HepG2 (cell line): ENCODE measurements around the gene PUS1. TPM values are rescaled to one million over a fixed set of nuclear protein-coding genes. Genes with fewer than 3 reads are reported as not detected.

Experiments
- ATF4 ChIP-seq, 2 experiments: fragments of 450-650 bp in 1 of 2; sonication (generic) in 1 of 2; formaldehyde crosslinking; IDR thresholded peaks; 2 replicates each; pipeline versions ENCODE4 v1.5.0 to v1.8.0; 2020 to 2022; ENCODE audit warnings: mild to moderate bottlenecking in 1 of 2, missing genetic modification reagents in 1 of 2
- HNF1A ChIP-seq, 2 experiments: sonication (generic) in 1 of 2; formaldehyde crosslinking in 1 of 2; IDR thresholded peaks; 2 replicates each; pipeline versions ENCODE4 v1.4.0 to v1.6.1; 2016 to 2020; ENCODE audit warnings: borderline replicate concordance in 1 of 2, low read depth in 1 of 2, mild to moderate bottlenecking in 1 of 2, missing genetic modification reagents in 1 of 2
- MXD3 ChIP-seq: IDR thresholded peaks from 2 replicates; pipeline ENCODE4 v1.6.1; 2016; ENCODE audit warnings: mild to moderate bottlenecking, missing biosample characterization, missing genetic modification reagents
- MYPOP ChIP-seq: sonication (generic); formaldehyde crosslinking; IDR thresholded peaks from 2 replicates; pipeline ENCODE4 v1.8.1; 2023; ENCODE audit warnings: mild to moderate bottlenecking, moderate library complexity, missing genetic modification reagents
- NR2F1 ChIP-seq, 2 experiments: fragments of 450-650 bp in 1 of 2; formaldehyde crosslinking in 1 of 2; IDR thresholded peaks; 2 replicates each; pipeline versions ENCODE4 v1.5.0 to v1.6.1; 2016 to 2020; ENCODE audit warnings: mild to moderate bottlenecking in 1 of 2, missing compliant biosample characterization in 1 of 2, missing genetic modification reagents in 1 of 2, moderate library complexity in 1 of 2
- NR3C1 ChIP-seq: sonication (generic); formaldehyde crosslinking; IDR thresholded peaks from 2 replicates; pipeline ENCODE4 v1.4.0; 2020; ENCODE audit warnings: missing genetic modification reagents
- RARA ChIP-seq: IDR thresholded peaks from 2 replicates; pipeline ENCODE4 v1.6.1; 2016; ENCODE audit warnings: missing genetic modification reagents, missing compliant biosample characterization
- SETDB1 ChIP-seq: sonication (generic); formaldehyde crosslinking; IDR thresholded peaks from 2 replicates; pipeline ENCODE4 v1.5.1; 2020; ENCODE audit warnings: missing genetic modification reagents, mild to moderate bottlenecking, borderline replicate concordance
- SP2 ChIP-seq: sonication (generic); formaldehyde crosslinking; IDR thresholded peaks from 2 replicates; pipeline ENCODE4 v1.5.1; 2020; ENCODE audit warnings: mild to moderate bottlenecking, missing genetic modification reagents
- ZFAT ChIP-seq: sonication (generic); formaldehyde crosslinking; conservative IDR thresholded peaks from 2 replicates; pipeline ENCODE4 v1.8.1; 2023; ENCODE audit warnings: missing genetic modification reagents, inconsistent platforms
- ZFP82 ChIP-seq: sonication (generic); formaldehyde crosslinking; IDR thresholded peaks from 2 replicates; pipeline ENCODE4 v1.5.1; 2020; ENCODE audit warnings: mild to moderate bottlenecking, missing genetic modification reagents, borderline replicate concordance
- ZFP90 ChIP-seq: sonication (generic); formaldehyde crosslinking; IDR thresholded peaks from 2 replicates; pipeline ENCODE4 v1.8.0; 2022; ENCODE audit warnings: missing genetic modification reagents, mild to moderate bottlenecking, inconsistent platforms, borderline replicate concordance
- ZNF362 ChIP-seq: sonication (generic); formaldehyde crosslinking; IDR thresholded peaks from 2 replicates; pipeline ENCODE4 v1.4.0; 2020; ENCODE audit warnings: missing genetic modification reagents, mild to moderate bottlenecking, borderline replicate concordance
- ZNF512 ChIP-seq: sonication (generic); formaldehyde crosslinking; IDR thresholded peaks from 2 replicates; pipeline ENCODE4 v1.4.0; 2020; ENCODE audit warnings: mild to moderate bottlenecking, missing genetic modification reagents
- ZNF572 ChIP-seq: sonication (generic); formaldehyde crosslinking; IDR thresholded peaks from 2 replicates; pipeline ENCODE4 v1.5.1; 2020; ENCODE audit warnings: mild to moderate bottlenecking, missing genetic modification reagents
- ZNF761 ChIP-seq: sonication (generic); formaldehyde crosslinking; conservative IDR thresholded peaks from 2 replicates; pipeline ENCODE4 v1.4.0; 2020; ENCODE audit warnings: mild to moderate bottlenecking, missing genetic modification reagents
- ZNF780A ChIP-seq: sonication (generic); formaldehyde crosslinking; IDR thresholded peaks from 2 replicates; pipeline ENCODE4 v1.8.0; 2022; ENCODE audit warnings: mild to moderate bottlenecking, missing genetic modification reagents, moderate library complexity
- polyA plus RNA-seq, 8 experiments: library from polyadenylated mRNA; depleted of rRNA in 3 of 8; stranded (reverse) in 7 of 8; unstranded in 1 of 8; fragments of >200 nt; fragmentation: Illumina TruSeq in 4 of 8; extraction: Trizol in 4 of 8; gene quantifications; 2 replicates each; pipeline versions ENCODE4 v1.2.1 to v1.2.3, GENCODE V29; 2011 to 2016; ENCODE audit warnings: low read depth in 4 of 8, missing spikeins in 1 of 8, mixed read lengths in 1 of 8; ENCODE audit not compliant: insufficient read depth in 1 of 8
- total RNA-seq, 5 experiments: library from RNA; depleted of rRNA; stranded (reverse); fragments of >200 nt; fragmentation: Illumina TruSeq; extraction: Trizol; gene quantifications; 2 replicates each; pipeline ENCODE4 v1.2.3, GENCODE V29; 2016; ENCODE audit warnings: low read depth in 1 of 5

Gene PUS1
- total and polyA plus RNA-seq, 2 of the 13 experiments (the other 11 are each of a cell fraction or from before 2014, with no cell fraction given): 19.2 to 24.7 TPM

- TF ChIP-seq NR2F1 (CRISPR knock-in tag; IDR thresholded peaks at IDR 0.05) (peak; percentile 69 to 72; a peak in 3 of 4 replicates), SETDB1 (no peak), ZFP82 (CRISPR knock-in tag) (0 out of 2 replicates have a peak, but pooled peaks have one; percentile 31), RARA (no peak), ZNF362 (CRISPR knock-in tag) (no peak), ZNF512 (CRISPR knock-in tag) (no peak), ATF4 (CRISPR knock-in tag; IDR thresholded peaks at IDR 0.05) (no peak), ZNF572 (no peak), MXD3 (CRISPR knock-in tag) (no peak), ZFAT (0 out of 2 replicates have a peak, but pooled peaks have one; percentile 6), HNF1A (IDR thresholded peaks at IDR 0.05; ENCODE audit: low read depth) (no peak), HNF1A (CRISPR knock-in tag; IDR thresholded peaks at IDR 0.05; ENCODE audit: borderline replicate concordance) (0 out of 2 replicates have a peak, but pooled peaks have one; percentile 12), ZNF761 (CRISPR knock-in tag) (0 out of 2 replicates have a peak, but pooled peaks have one; percentile 18), SP2 (CRISPR knock-in tag) (peak; percentile 16; the same call in 1 of the 2 replicates), ZFP90 (no peak), ZNF780A (CRISPR knock-in tag) (no peak), MYPOP (0 out of 2 replicates have a peak, but pooled peaks have one; percentile 5), NR3C1 (CRISPR knock-in tag) (no peak)
Measured at GRCh38 chr12:131929581-131930456, 743 bp downstream of the PUS1 start (continued).
